HepG2 (cell line): Measurements from ENCODE around the gene ZSWIM7. TPM values are rescaled to one million over a fixed set of nuclear protein-coding genes. Genes with fewer than 3 reads are reported as not detected.
A peak's percentile ranks its signal among the peaks of the same experiment; 100 is the strongest.

Source experiments
- ARNTL ChIP-seq: sonication (generic); formaldehyde crosslinking; IDR thresholded peaks from 2 replicates; pipeline ENCODE4 v1.4.0; 2020; ENCODE audit warnings: mild to moderate bottlenecking, missing genetic modification reagents
- EED ChIP-seq: sonication (generic); formaldehyde crosslinking; IDR thresholded peaks from 2 replicates; pipeline ENCODE4 v1.5.0; 2020; ENCODE audit warnings: mild to moderate bottlenecking, missing genetic modification reagents
- FOSL2 ChIP-seq: sonication (generic); formaldehyde crosslinking; IDR thresholded peaks from 2 replicates; pipeline ENCODE4 v1.4.0; 2020; ENCODE audit warnings: missing genetic modification reagents
- FOXJ3 ChIP-seq: sonication (generic); formaldehyde crosslinking; IDR thresholded peaks from 2 replicates; pipeline ENCODE4 v1.4.0; 2020; ENCODE audit warnings: missing genetic modification reagents, mild to moderate bottlenecking, borderline replicate concordance
- FOXM1 ChIP-seq: sonication (generic); formaldehyde crosslinking; IDR thresholded peaks from 2 replicates; pipeline ENCODE4 v1.5.0; 2020; ENCODE audit warnings: missing genetic modification reagents
- GATAD2A ChIP-seq: IDR thresholded peaks from 2 replicates; pipeline ENCODE4 v1.6.1; 2016
- ISX ChIP-seq: sonication (generic); formaldehyde crosslinking; conservative IDR thresholded peaks from 2 replicates; pipeline ENCODE4 v1.5.0; 2020; ENCODE audit warnings: missing genetic modification reagents
- NCOA2 ChIP-seq: sonication (generic); formaldehyde crosslinking; IDR thresholded peaks from 2 replicates; pipeline ENCODE4 v1.8.0; 2022; ENCODE audit warnings: inconsistent platforms
- PHF21A ChIP-seq: sonication (generic); formaldehyde crosslinking; IDR thresholded peaks from 2 replicates; pipeline ENCODE4 v1.5.0; 2020; ENCODE audit warnings: mild to moderate bottlenecking, missing genetic modification reagents
- RARA ChIP-seq: IDR thresholded peaks from 2 replicates; pipeline ENCODE4 v1.6.1; 2016; ENCODE audit warnings: missing genetic modification reagents, missing compliant biosample characterization
- RFX3 ChIP-seq: IDR thresholded peaks from 2 replicates; pipeline ENCODE4 v1.6.1; 2016; ENCODE audit warnings: missing biosample characterization, missing genetic modification reagents
- SOX13 ChIP-seq, 3 experiments: fragments of 450-650 bp in 1 of 3; sonication (generic) in 1 of 3; formaldehyde crosslinking in 1 of 3; IDR thresholded peaks in 2 of 3; conservative IDR thresholded peaks in 1 of 3; 2 replicates each; pipeline versions ENCODE4 v1.5.0 to v1.6.1; 2016 to 2020; ENCODE audit warnings: antibody characterized with exemption in 1 of 3, mild to moderate bottlenecking in 1 of 3, missing compliant biosample characterization in 1 of 3, missing genetic modification reagents in 1 of 3, moderate library complexity in 1 of 3
- SPEN ChIP-seq: sonication (generic); formaldehyde crosslinking; IDR thresholded peaks from 2 replicates; pipeline ENCODE4 v1.5.1; 2020; ENCODE audit warnings: low read depth, mild to moderate bottlenecking, missing genetic modification reagents
- ZBTB20 ChIP-seq: sonication (generic); formaldehyde crosslinking; IDR thresholded peaks from 2 replicates; pipeline ENCODE4 v1.8.1; 2023; ENCODE audit warnings: missing genetic modification reagents, low read depth, mild to moderate bottlenecking, borderline replicate concordance
- ZBTB37 ChIP-seq: sonication (generic); formaldehyde crosslinking; IDR thresholded peaks from 2 replicates; pipeline ENCODE4 v1.4.0; 2020; ENCODE audit warnings: mild to moderate bottlenecking, missing genetic modification reagents
- ZNF30 ChIP-seq: sonication (generic); formaldehyde crosslinking; IDR thresholded peaks from 2 replicates; pipeline ENCODE4 v1.5.0; 2020; ENCODE audit warnings: mild to moderate bottlenecking, missing genetic modification reagents
- ZNF431 ChIP-seq: sonication (generic); formaldehyde crosslinking; IDR thresholded peaks from 2 replicates; pipeline ENCODE4 v1.9.0; 2022; ENCODE audit warnings: missing genetic modification reagents, low read depth, mild to moderate bottlenecking, borderline replicate concordance
- ZNF503 ChIP-seq: sonication (generic); formaldehyde crosslinking; IDR thresholded peaks from 2 replicates; pipeline ENCODE4 v1.4.0; 2020; ENCODE audit warnings: missing genetic modification reagents
- ZNF616 ChIP-seq: sonication (generic); formaldehyde crosslinking; IDR thresholded peaks from 2 replicates; pipeline ENCODE4 v1.5.0; 2020; ENCODE audit warnings: low read depth, mild to moderate bottlenecking, missing genetic modification reagents
- polyA plus RNA-seq, 8 experiments: library from polyadenylated mRNA; depleted of rRNA in 3 of 8; stranded (reverse) in 7 of 8; unstranded in 1 of 8; fragments of >200 nt; fragmentation: Illumina TruSeq in 4 of 8; extraction: Trizol in 4 of 8; gene quantifications; 2 replicates each; pipeline versions ENCODE4 v1.2.1 to v1.2.3, GENCODE V29; 2011 to 2016; ENCODE audit warnings: low read depth in 4 of 8, missing spikeins in 1 of 8, mixed read lengths in 1 of 8; ENCODE audit not compliant: insufficient read depth in 1 of 8
- total RNA-seq, 5 experiments: library from RNA; depleted of rRNA; stranded (reverse); fragments of >200 nt; fragmentation: Illumina TruSeq; extraction: Trizol; gene quantifications; 2 replicates each; pipeline ENCODE4 v1.2.3, GENCODE V29; 2016; ENCODE audit warnings: low read depth in 1 of 5
- TF ChIP-seq, protein P1 (sequence below): IDR thresholded peaks from 2 replicates; pipeline ENCODE4 v1.6.1; 2018; ENCODE audit warnings: missing genetic modification reagents
- TF ChIP-seq, protein P2 (sequence below): IDR thresholded peaks from 2 replicates; pipeline ENCODE4 v1.4.0; 2020; ENCODE audit warnings: mild to moderate bottlenecking, missing genetic modification reagents

Gene ZSWIM7
- total and polyA plus RNA-seq, 2 of the 13 experiments (the other 11 are each of a cell fraction or from before 2014, with no cell fraction given): 13.1 to 28.1 TPM

DNA sequence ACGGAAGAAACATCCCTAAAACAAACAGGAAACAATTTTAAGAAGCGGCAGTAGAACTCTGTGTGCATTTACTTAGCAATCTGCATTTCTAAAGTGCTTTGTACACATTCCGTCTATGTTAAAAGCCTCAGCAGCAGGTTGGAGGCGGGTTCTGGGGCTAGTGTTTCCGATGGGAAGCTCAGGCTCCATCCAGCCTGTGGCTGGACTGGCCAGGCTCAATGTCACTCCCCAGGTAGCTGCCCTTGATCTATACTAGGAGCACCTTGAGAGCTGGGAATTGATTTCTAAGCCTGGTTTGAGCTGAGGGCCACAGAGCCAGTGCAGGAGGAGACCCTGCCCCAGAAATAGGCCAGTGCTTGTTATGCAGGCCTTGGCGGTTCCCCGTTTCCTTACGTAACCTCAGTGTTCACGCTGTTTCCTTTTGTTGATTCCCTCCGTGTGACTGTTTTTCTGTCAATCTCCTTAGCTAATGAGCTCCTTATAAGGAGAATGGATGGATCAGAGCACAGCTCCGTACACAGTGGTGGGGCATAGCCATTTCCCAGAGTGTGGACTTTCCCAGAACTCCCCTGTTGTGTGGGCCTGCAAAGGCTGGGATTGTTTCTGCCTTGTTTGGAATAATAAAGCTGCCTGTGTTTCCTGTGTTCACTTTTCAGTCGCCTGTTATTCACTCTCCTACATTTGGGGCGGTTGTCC lies 33.2 kb downstream of the ZSWIM7 start (continued):
- TF ChIP-seq ZBTB37 (CRISPR knock-in tag): no peak
- TF ChIP-seq, protein P1, sequence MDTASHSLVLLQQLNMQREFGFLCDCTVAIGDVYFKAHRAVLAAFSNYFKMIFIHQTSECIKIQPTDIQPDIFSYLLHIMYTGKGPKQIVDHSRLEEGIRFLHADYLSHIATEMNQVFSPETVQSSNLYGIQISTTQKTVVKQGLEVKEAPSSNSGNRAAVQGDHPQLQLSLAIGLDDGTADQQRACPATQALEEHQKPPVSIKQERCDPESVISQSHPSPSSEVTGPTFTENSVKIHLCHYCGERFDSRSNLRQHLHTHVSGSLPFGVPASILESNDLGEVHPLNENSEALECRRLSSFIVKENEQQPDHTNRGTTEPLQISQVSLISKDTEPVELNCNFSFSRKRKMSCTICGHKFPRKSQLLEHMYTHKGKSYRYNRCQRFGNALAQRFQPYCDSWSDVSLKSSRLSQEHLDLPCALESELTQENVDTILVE (CRISPR knock-in tag): 0 out of 2 replicates have a peak, but pooled peaks have one; percentile 32
- TF ChIP-seq, protein P2, sequence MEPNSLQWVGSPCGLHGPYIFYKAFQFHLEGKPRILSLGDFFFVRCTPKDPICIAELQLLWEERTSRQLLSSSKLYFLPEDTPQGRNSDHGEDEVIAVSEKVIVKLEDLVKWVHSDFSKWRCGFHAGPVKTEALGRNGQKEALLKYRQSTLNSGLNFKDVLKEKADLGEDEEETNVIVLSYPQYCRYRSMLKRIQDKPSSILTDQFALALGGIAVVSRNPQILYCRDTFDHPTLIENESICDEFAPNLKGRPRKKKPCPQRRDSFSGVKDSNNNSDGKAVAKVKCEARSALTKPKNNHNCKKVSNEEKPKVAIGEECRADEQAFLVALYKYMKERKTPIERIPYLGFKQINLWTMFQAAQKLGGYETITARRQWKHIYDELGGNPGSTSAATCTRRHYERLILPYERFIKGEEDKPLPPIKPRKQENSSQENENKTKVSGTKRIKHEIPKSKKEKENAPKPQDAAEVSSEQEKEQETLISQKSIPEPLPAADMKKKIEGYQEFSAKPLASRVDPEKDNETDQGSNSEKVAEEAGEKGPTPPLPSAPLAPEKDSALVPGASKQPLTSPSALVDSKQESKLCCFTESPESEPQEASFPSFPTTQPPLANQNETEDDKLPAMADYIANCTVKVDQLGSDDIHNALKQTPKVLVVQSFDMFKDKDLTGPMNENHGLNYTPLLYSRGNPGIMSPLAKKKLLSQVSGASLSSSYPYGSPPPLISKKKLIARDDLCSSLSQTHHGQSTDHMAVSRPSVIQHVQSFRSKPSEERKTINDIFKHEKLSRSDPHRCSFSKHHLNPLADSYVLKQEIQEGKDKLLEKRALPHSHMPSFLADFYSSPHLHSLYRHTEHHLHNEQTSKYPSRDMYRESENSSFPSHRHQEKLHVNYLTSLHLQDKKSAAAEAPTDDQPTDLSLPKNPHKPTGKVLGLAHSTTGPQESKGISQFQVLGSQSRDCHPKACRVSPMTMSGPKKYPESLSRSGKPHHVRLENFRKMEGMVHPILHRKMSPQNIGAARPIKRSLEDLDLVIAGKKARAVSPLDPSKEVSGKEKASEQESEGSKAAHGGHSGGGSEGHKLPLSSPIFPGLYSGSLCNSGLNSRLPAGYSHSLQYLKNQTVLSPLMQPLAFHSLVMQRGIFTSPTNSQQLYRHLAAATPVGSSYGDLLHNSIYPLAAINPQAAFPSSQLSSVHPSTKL (CRISPR knock-in tag): peak; percentile 53; the same call in 1 of the 2 replicates
- TF ChIP-seq FOXJ3 (CRISPR knock-in tag): 0 out of 2 replicates have a peak, but pooled peaks have one; percentile 70
- TF ChIP-seq RFX3 (CRISPR knock-in tag): no peak
- TF ChIP-seq RARA (CRISPR knock-in tag): peak; percentile 33; the same call in 1 of the 2 replicates
- TF ChIP-seq FOXM1: no peak
- peak; percentile 45; the same call in 1 of the 2 replicates for TF ChIP-seq GATAD2A (CRISPR knock-in tag)
- no peak for TF ChIP-seq SOX13 (IDR thresholded peaks at IDR 0.05)
- peak in 1 of 2 experiments; percentile 51; a peak in 1 of 4 replicates for TF ChIP-seq SOX13 (CRISPR knock-in tag; conservative IDR thresholded peaks at IDR 0.05 in 1 of 2, IDR thresholded peaks at IDR 0.05 in 1 of 2)
- peak; percentile 55; the same call in 1 of the 2 replicates for TF ChIP-seq PHF21A (CRISPR knock-in tag)
- TF ChIP-seq ZNF503: peak; percentile 40; the same call in 1 of the 2 replicates
- no peak for TF ChIP-seq ZNF616 (CRISPR knock-in tag)
- peak; percentile 50 for TF ChIP-seq NCOA2 (CRISPR knock-in tag)
- no peak for TF ChIP-seq ISX (CRISPR knock-in tag)
- TF ChIP-seq FOSL2 (CRISPR knock-in tag): no peak; the same call in 1 of the 2 replicates
- TF ChIP-seq SPEN (CRISPR knock-in tag): peak; percentile 39; the same call in 1 of the 2 replicates
- TF ChIP-seq EED (CRISPR knock-in tag): no peak
- TF ChIP-seq ZNF431 (CRISPR knock-in tag): peak; percentile 59; the same call in 1 of the 2 replicates
- no peak for TF ChIP-seq ZNF30 (CRISPR knock-in tag)
- TF ChIP-seq ZBTB20 (CRISPR knock-in tag): peak; percentile 81; the same call in 1 of the 2 replicates
- no peak for TF ChIP-seq ARNTL (CRISPR knock-in tag)
